NCI-H1105 treated with DMSO at 0.1 percent for 48 hours (cell line): ENCODE measurements around the gene SEC11C.

Experiments
- DNase-seq: peaks from one replicate; lab custom pipeline; 2025; lab: John Stamatoyannopoulos, UW

Gene SEC11C

DNA sequence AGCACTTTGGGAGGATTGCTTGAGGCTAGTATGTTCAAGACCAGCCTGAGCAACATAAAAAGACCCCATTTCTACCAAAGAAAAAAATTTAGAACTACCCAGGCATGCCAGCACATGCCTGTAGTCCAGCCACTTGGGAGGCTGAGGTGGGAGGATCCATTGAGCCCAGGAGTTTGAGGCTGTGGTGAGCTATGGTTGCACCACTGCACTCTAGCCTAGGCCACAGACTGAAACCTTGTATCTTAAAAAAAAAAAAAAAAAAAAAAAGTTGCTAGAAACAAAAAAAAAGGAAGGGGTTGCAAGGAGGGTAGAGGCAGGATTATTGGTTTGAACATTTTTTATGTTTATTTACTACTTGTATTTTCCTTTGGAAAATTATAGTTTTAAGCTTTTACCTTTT is 4.8 kb downstream of the SEC11C start:
- DNase-seq: no peak

DNA sequence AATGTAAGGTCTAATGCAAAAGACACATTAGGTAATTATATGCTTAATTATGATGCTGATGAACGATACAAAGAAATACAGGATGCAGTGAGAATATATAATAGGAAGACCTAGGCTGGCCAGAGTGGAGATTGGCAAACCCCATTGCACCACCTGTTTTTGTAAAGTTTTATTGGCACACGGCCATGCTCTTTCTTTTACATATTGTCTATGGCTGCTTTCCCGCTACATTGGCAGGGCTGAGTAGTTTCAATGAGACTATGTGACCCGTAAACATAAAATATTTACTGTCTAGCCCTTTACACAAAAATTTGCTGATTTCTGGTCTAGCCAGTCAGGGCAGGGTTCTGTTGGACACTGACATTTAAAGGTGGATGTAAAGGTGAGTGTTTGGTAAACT is 5.4 kb downstream of the SEC11C start:
- peak; percentile 75 for DNase-seq

GRCh38 chr18:59148192-59148591 is 8.5 kb downstream of the SEC11C start:
- peak; percentile 93 for DNase-seq

DNA sequence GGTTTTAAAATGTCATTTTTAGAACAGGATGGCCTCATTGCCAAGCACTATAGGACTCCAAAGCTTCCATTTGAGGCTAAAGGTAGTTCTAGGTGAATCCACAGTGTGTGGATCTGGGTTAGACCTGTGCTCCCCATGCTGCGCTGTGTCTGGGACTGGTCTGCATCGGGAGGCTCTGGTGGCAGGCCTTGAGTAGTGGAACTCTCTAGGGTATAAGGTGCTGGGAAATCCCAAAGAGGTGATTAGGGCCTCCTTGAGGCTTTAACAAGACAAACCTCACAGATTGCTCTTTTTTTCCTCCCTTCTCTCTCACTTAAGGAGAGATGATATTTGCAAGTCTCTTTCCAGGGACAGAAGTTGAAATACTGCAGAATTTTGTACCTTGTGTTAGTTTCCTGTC is 9.3 kb downstream of the SEC11C start:
- peak; percentile 24 for DNase-seq

GRCh38 chr18:59149416-59149815 is 9.7 kb downstream of the SEC11C start:
- no peak for DNase-seq

GRCh38 chr18:59150236-59150635 is 10.6 kb downstream of the SEC11C start:
- no peak for DNase-seq

DNA sequence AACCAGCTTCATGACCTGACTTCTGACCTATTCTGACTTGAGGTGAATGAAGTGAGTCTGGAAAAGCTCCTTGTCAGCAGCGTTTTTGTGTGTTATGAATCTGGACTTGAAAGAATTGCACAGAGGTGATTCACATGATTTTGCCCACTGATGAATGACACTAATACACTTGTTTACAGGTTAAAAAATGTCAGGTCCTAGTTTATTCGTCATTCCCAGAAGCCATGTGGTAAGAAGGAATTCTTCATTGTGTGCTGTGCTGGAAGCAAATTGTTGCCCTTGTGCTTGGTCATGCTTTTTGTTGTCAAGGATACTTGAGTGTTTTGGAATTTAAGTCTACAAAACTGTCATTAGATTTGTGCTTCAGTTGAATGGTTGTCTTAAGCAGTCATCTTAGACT is 15.5 kb downstream of the SEC11C start:
- DNase-seq: no peak

GRCh38 chr18:59156316-59156715 is 16.6 kb downstream of the SEC11C start:
- no peak for DNase-seq

DNA sequence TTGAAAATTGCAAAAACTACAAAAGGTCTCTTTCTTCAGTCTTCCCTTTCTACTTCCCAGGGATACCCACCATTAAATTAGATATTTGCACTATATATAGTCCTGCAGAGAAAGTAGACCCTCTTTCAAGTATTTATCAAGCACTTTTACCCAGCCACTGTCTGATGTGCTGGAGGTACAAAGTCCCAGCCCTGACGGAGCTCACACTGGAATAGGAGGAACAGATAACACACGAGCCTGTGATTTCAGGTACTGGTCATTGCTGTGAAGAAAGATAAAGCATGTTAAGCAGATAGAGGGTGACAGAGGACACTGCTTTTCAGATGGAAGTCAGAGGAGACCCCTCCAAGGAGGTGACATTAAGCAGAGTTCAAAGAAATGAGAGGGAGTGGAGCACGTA is 19.6 kb downstream of the SEC11C start:
- no peak for DNase-seq

GRCh38 chr18:59159986-59160385 is 20.3 kb downstream of the SEC11C start:
- DNase-seq: no peak

GRCh38 chr18:59172664-59173249 is 33.1 kb downstream of the SEC11C start:
- DNase-seq: peak; percentile 26

DNA sequence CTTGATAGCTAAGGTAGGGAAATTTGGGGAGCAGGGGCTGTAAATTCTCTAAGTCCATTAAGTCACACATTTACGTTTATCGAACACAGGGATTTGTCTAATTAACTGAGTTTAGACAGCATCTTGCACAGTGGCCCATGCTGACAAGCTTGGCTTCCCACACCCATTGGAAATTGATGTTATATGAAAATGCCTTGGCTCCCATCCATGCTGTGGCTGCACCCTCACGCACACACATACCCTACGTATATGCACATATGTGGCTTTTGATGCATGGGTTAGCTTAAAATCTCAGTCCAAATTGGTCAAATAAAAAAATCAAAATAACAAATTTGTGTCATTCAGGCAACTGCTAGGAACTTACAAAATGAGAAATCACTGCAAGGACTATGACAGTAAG is 37.8 kb downstream of the SEC11C start:
- DNase-seq: no peak

DNA sequence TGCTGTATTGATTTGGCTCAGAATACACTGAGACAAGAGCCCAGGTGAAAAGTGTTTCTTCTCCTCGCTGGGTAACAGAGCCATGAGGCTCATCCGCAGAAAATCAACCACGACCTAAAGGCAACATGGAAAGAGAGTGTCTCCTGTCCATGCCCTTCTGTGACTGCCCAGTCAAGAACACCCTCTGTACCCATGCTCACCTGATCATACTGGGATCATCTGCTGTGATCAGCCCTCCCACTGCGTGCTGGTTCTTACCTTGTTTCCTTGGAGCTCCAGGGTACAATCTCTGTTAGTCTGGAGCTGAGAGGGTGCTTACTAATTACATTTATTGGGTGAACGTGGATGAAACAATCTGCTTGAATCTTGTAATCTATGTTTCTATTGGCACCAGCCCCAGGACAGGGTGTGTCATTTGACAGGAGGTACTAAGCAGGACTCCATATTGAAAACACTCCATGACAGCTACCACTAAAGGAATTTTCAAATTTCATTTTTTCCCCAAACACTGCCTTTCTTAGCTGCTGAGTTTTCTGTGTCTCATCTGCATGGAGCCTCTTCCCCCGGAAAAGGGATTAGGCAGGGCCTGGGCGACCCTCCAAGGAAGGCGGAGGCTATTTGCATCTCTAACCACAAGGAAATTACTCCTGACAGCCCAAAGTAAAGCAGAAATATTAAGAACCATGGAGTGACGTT is 40.6 kb downstream of the SEC11C start:
- DNase-seq: no peak

GRCh38 chr18:59182673-59183072 is 43.0 kb downstream of the SEC11C start:
- no peak for DNase-seq

- no peak for DNase-seq
Observed at GRCh38 chr18:59189008-59189407, 49.3 kb downstream of the SEC11C start.

- no peak for DNase-seq
Observed at GRCh38 chr18:59189746-59190145, 50.1 kb downstream of the SEC11C start.

GRCh38 chr18:59196161-59196725 is 56.6 kb downstream of the SEC11C start:
- no peak for DNase-seq

GRCh38 chr18:59197636-59198035 is 58.0 kb downstream of the SEC11C start:
- DNase-seq: no peak

DNA sequence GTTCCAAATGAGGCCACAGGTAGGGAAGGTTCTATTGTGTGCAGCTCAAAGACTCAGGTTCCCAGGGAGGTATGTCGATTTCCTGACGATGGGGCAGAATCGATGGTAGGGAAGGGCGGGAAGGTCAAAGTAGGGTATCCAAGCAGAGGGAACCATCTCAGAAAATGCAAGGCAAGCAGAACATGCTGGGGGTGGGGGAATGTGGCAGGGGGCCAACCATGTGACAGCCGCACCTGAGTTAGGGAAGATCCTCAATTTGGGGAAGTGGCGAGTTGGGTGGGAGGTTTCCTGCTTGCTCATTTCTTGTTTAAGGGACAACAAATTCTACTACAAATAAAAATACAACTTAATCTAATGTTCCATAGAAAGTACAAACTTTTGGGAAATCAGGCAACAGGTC is 58.5 kb downstream of the SEC11C start:
- DNase-seq: no peak

DNA sequence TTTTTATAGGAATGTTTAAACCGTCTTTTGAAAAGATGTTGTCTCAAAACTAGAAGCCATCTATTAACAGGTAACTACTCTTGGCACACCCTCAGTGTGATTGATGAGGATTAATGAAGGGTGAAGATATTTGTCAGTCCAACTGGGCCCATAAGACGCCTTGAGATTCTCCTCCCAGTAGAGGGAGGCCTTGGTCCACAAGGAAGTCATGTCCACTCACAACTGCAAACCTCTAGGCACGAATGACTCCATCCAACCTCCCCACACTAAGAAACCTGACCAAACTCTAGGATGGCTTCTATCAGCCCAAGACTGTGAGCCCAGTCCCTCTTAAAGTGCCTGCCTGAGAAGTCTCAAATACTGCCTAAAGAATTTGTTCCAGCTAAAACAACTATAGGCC is 61.1 kb downstream of the SEC11C start:
- DNase-seq: no peak

- DNase-seq: peak; percentile 11
Observed at GRCh38 chr18:59202258-59202820, 62.7 kb downstream of the SEC11C start.

DNA sequence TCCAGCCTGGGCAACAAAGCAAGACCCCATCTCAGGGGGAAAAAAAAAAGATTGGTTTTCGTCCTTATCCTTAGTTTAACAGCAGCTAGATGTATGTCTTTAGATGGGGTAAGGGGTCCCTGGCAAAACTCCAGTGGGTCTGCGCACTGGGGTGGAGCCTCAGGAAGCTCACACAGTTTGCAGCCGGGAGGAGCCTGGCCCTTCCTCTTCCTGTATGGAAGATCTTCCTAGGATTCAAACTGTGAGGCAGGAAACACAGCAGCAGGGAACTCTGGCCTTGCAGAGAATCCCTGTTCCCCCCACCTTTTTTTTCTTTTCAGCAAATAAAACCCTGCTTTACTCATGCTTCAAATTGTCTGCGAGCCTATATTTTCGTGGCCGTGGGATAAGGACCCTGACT is 67.8 kb downstream of the SEC11C start:
- no peak for DNase-seq
